Thoracic aorta (tissue), 2 donors: Measurements from ENCODE around the gene TPSB2. TPM values are rescaled to one million over a fixed set of nuclear protein-coding genes. Genes with fewer than 3 reads are reported as not detected.
"Not testable (repeated sequence)": the region's sequence is repeated elsewhere in the genome, so short reads cannot be mapped to it uniquely, and the experiment has no call there.

Experiments used
- ATAC-seq: fragments of 150-250 bp; one replicate; pipeline ENCODE4 v1.8.0; 2017; ENCODE audit warnings: low read depth; ENCODE audit not compliant: insufficient number of reproducible peaks, low FRiP score
- DNase-seq: peaks from one replicate; pipeline ENCODE4 v3.0.0-alpha.2; 2020; ENCODE audit warnings: low spot score
- H3K27ac ChIP-seq, 2 donors: fragments of 200-600 bp; sonication (generic); 1 replicate in 1 of 2; 2 replicates in 1 of 2; pipeline ENCODE4 v1.5.1; 2016; ENCODE audit warnings: mild to moderate bottlenecking in 2 of 2, moderate library complexity in 2 of 2
- H3K27me3 ChIP-seq: fragments of 200-600 bp; sonication (generic); replicated peaks from 2 replicates; pipeline ENCODE4 v1.6.0; 2016; ENCODE audit warnings: mild to moderate bottlenecking; ENCODE audit not compliant: insufficient read depth
- H3K36me3 ChIP-seq: fragments of 200-600 bp; sonication (generic); one replicate; pipeline ENCODE4 v1.5.1; 2016
- H3K4me1 ChIP-seq, 2 donors: fragments of 200-600 bp; sonication (generic); 1 replicate in 1 of 2; 2 replicates in 1 of 2; pipeline versions ENCODE4 v1.5.1 to v1.6.0; 2016; ENCODE audit warnings: low read depth in 2 of 2, mild to moderate bottlenecking in 1 of 2; ENCODE audit not compliant: control insufficient read depth in 1 of 2
- H3K4me3 ChIP-seq: fragments of 200-600 bp; sonication (generic); 2 replicates; pipeline ENCODE4 v1.5.1; 2016; ENCODE audit warnings: mild to moderate bottlenecking
- H3K9me3 ChIP-seq: fragments of 200-600 bp; sonication (generic); 2 replicates; pipeline ENCODE4 v1.5.1; 2016
- CTCF ChIP-seq: fragments of 200-600 bp; sonication (generic); IDR thresholded peaks from one replicate; pipeline ENCODE4 v1.5.1; 2019; ENCODE audit warnings: antibody characterized with exemption
- total RNA-seq, 2 donors: library from RNA; depleted of rRNA; stranded (reverse); fragments of >200 nt; gene quantifications; one replicate each; pipeline versions ENCODE4 v1.1.0 to v1.2.3, GENCODE V29; 2016

Gene TPSB2
- total RNA-seq, 2 donors from 2014 or later: 58.3 to 198 TPM

DNA sequence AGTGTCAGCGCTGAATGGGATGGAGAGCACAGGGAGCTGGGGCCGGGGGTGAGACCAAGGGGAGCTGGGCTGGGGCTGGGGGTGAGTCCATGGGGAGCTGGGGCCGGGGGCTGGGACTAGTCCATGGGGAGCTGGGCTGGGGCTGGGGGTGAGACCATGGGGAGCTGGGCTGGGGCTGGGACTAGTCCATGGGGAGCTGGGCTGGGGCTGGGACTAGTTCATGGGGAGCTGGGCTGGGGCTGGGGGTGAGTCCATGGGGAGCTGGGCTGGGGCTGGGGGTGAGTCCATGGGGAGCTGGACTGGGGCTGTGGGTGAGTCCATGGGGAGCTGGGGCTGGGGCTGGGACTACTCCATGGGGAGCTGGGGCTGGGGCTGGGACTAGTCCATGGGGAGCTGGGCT lies 24.8 kb upstream of the TPSB2 start:
- not testable (repeated sequence) for H3K4me3 ChIP-seq, H3K4me1 ChIP-seq, H3K36me3 ChIP-seq, H3K9me3 ChIP-seq, DNase-seq, H3K27ac ChIP-seq, H3K27me3 ChIP-seq, ATAC-seq

DNA sequence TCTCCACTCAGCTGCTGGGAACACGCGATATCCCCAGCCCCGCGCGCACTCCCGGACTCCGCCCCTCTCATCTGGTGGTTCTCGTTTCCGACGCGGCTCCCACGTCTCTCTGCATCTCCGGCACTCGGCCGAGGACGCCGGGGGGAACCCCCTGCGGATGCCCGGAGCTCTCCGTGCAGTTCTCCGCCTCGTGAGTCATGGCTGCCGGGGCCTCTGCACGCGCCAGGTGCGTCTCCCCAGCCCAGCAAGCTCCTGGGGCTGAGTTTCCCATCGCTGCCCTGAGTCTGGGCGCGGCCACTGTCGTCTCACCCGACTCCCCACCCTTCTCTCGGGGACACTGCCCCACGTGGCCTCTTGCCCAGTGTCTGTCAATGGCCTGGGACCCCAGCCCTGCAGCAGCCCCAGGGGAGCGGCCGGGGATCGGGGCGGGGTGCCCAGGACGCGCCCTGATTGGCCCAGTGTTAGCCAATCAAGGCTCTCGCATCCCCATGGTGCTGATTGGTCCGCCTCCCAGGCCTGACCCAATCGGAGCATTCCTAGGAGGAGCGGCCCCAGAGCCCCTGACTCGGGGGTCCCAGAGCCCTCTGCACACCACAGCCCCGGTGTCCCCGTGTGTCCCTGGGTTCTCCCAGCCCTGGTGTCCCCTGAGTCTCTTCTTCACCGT lies 23.8 kb upstream of the TPSB2 start:
- H3K27ac ChIP-seq, H3K36me3 ChIP-seq, H3K4me1 ChIP-seq, H3K4me3 ChIP-seq, H3K27me3 ChIP-seq, DNase-seq, ATAC-seq, H3K9me3 ChIP-seq: not testable (repeated sequence)

DNA sequence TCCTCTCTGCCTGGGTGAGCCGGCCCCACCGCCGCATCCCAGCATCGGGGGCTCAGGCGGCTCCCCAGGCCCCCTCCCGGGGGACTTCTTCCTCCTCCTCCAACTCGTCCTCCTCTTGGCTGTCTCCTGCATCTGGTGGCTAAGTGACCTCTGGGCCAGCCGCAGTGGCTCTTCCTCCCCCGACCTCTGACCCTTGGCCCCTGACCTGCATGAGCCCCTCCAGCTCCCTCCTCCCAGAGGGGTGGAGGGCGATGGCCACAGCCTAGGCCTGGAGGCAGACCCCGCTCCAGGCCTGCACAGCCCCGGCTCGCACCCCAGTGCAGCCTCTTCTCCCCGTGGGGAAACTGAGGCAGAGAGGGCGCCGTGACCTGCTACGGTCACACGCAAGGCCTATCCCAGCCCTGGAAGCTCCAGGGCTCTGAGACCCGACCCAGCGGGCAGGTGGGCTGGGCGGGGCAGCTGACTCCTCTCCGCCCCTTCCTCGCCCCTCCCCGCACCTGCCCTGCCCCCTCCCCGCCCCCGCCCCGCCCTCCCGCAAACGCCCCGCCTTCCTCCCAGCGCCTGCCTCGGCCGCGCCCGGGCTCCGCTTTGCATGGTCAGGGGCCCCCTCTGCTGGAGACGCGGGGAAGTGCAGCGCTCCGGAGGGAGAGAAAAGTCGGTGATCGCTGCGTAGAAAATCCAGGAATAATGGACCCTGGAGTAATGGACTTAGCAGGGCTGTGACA lies 19.2 kb upstream of the TPSB2 start:
- not testable (repeated sequence) for H3K9me3 ChIP-seq, ATAC-seq, H3K27me3 ChIP-seq, DNase-seq, H3K36me3 ChIP-seq, H3K27ac ChIP-seq, H3K4me3 ChIP-seq, H3K4me1 ChIP-seq

GRCh38 chr16:1247903-1248537 lies 18.0 kb upstream of the TPSB2 start:
- not testable (repeated sequence) for H3K36me3 ChIP-seq, H3K9me3 ChIP-seq, H3K4me3 ChIP-seq, H3K27me3 ChIP-seq, ATAC-seq, DNase-seq, H3K27ac ChIP-seq, H3K4me1 ChIP-seq

GRCh38 chr16:1245452-1246020 lies 15.6 kb upstream of the TPSB2 start:
- Histone ChIP-seq H3K27me3 (no peaks in the 10 kb centered on the region), H3K4me1 (no peaks in the 10 kb centered on the region), H3K9me3 (no peaks in the 10 kb centered on the region), H3K36me3 (no peaks in the 10 kb centered on the region), H3K27ac (no peak overlapping the region), H3K4me3 (no peak overlapping the region)
- DNase-seq (no peak), ATAC-seq (no peak)
- no peak for TF ChIP-seq CTCF

DNA sequence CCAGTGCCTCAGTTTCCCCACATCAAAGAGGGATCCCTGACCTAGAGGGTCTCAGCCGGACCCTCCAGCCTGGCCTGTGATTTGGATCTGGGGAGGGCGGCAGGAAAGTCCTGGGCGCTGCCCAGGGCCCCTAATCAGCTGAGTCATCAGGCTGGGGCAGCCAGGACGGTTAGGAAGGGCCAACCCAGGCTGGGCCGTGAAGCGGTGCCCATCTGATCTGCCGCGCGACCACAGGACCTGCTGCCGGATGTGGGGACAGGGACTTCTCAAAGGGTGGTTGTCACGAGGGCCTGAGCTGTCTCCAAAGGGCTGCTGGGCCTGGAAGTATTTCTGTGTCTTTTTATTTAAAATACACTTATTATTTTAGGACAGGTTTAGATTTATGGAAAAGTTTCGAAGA lies 14.9 kb upstream of the TPSB2 start:
- Histone ChIP-seq H3K36me3 (no peaks in the 10 kb centered on the region), H3K27ac (no peak overlapping the region), H3K4me1 (no peaks in the 10 kb centered on the region), H3K27me3 (no peaks in the 10 kb centered on the region), H3K4me3 (no peak overlapping the region), H3K9me3 (no peaks in the 10 kb centered on the region)
- ATAC-seq (no peak), DNase-seq (no peak)
- no peak for TF ChIP-seq CTCF

GRCh38 chr16:1243907-1244850 lies 14.2 kb upstream of the TPSB2 start:
- ATAC-seq, H3K4me3 ChIP-seq, H3K36me3 ChIP-seq, H3K27me3 ChIP-seq, H3K9me3 ChIP-seq, H3K4me1 ChIP-seq, DNase-seq, H3K27ac ChIP-seq: not testable (repeated sequence)

GRCh38 chr16:1243363-1243762 lies 13.4 kb upstream of the TPSB2 start:
- H3K9me3 ChIP-seq, ATAC-seq, H3K27ac ChIP-seq, H3K4me3 ChIP-seq, H3K36me3 ChIP-seq, H3K27me3 ChIP-seq, H3K4me1 ChIP-seq, DNase-seq: not testable (repeated sequence)

DNA sequence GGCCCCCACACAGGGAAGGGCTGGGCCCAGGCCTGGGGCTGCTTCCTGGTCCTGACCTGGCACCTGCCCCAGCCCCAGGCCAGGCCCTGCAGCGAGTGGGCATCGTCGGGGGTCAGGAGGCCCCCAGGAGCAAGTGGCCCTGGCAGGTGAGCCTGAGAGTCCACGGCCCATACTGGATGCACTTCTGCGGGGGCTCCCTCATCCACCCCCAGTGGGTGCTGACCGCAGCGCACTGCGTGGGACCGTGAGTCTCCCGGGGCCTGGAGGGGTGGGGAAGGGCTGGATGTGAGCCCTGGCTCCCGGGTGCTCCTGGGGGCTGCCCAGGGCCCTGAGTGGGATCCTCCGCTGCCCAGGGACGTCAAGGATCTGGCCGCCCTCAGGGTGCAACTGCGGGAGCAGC lies 11.1 kb upstream of the TPSB2 start:
- not testable (repeated sequence) for H3K9me3 ChIP-seq, H3K27ac ChIP-seq, H3K27me3 ChIP-seq, DNase-seq, ATAC-seq, H3K4me3 ChIP-seq, H3K4me1 ChIP-seq, H3K36me3 ChIP-seq
